ENCODE measurements around the gene RNF144A.

GRCh38 chr2:6940820-6941219 lies 23.6 kb downstream of the RNF144A start:
- TF ChIP-seq CTCF (IDR thresholded peaks at IDR 0.05), result no peak
- TF ChIP-seq POLR2A (IDR thresholded peaks at IDR 0.05), result no peak
